ENCODE results near the gene ASPSCR1. TPM values are rescaled to one million over a fixed set of nuclear protein-coding genes. Genes with fewer than 3 reads are reported as not detected.

ASPSCR1 gene
- total RNA-seq, 1 donor from 2014 or later = 30.4 TPM

GRCh38 chr17:82004517-82005455 is 27.4 kb downstream of the ASPSCR1 start:
- H3K36me3 Mint-ChIP-seq (ENCODE audit: low read depth) = no peaks in the 10 kb centered on the region
- no peaks in the 10 kb centered on the region for H3K27me3 Mint-ChIP-seq (ENCODE audit: low read depth)
- DNase-seq (ENCODE audit: low spot score) = no peak
- H3K4me1 Mint-ChIP-seq (ENCODE audit: low read depth) = peaks cover 18% of the 10 kb centered on the region
- no peak overlapping the region for H3K4me3 Mint-ChIP-seq (ENCODE audit: unreplicated experiment)
- H3K27ac Mint-ChIP-seq (ENCODE audit: unreplicated experiment) = no peak overlapping the region
- no peak for TF ChIP-seq CTCF (IDR thresholded peaks at IDR 0.05)
- H3K9me3 Mint-ChIP-seq (ENCODE audit: low read depth) = no peaks in the 10 kb centered on the region

- no peak overlapping the region for H3K4me3 Mint-ChIP-seq (ENCODE audit: unreplicated experiment)
- no peaks in the 10 kb centered on the region for H3K9me3 Mint-ChIP-seq (ENCODE audit: low read depth)
- H3K27ac Mint-ChIP-seq (ENCODE audit: unreplicated experiment) = no peak overlapping the region
These were observed 28.4 kb downstream of the ASPSCR1 start for GRCh38 chr17:82005701-82006348.

GRCh38 chr17:82006468-82007227 is 29.2 kb downstream of the ASPSCR1 start:
- H3K27me3 Mint-ChIP-seq (ENCODE audit: low read depth) = no peaks in the 10 kb centered on the region
- H3K27ac Mint-ChIP-seq (ENCODE audit: unreplicated experiment) = no peak overlapping the region
- H3K4me3 Mint-ChIP-seq (ENCODE audit: unreplicated experiment) = no peak overlapping the region
- DNase-seq (ENCODE audit: low spot score) = no peak
- H3K9me3 Mint-ChIP-seq (ENCODE audit: low read depth) = no peaks in the 10 kb centered on the region
- no peak for TF ChIP-seq CTCF (IDR thresholded peaks at IDR 0.05)
- H3K36me3 Mint-ChIP-seq (ENCODE audit: low read depth) = no peaks in the 10 kb centered on the region
- peaks cover 18% of the 10 kb centered on the region for H3K4me1 Mint-ChIP-seq (ENCODE audit: low read depth)

More at GRCh38 chr17:82005701-82006348, 28.4 kb downstream of the ASPSCR1 start:
- H3K4me1 Mint-ChIP-seq (ENCODE audit: low read depth) = peaks cover 18% of the 10 kb centered on the region
- H3K27me3 Mint-ChIP-seq (ENCODE audit: low read depth) = no peaks in the 10 kb centered on the region
- H3K36me3 Mint-ChIP-seq (ENCODE audit: low read depth) = no peaks in the 10 kb centered on the region
- no peak for DNase-seq (ENCODE audit: low spot score)
- no peak for TF ChIP-seq CTCF (IDR thresholded peaks at IDR 0.05)

GRCh38 chr17:82007228-82007494 is 29.7 kb downstream of the ASPSCR1 start:
- no peaks in the 10 kb centered on the region for H3K36me3 Mint-ChIP-seq (ENCODE audit: low read depth)
- H3K4me3 Mint-ChIP-seq (ENCODE audit: unreplicated experiment) = no peak overlapping the region
- peaks cover 18% of the 10 kb centered on the region for H3K4me1 Mint-ChIP-seq (ENCODE audit: low read depth)
- no peaks in the 10 kb centered on the region for H3K9me3 Mint-ChIP-seq (ENCODE audit: low read depth)
- no peaks in the 10 kb centered on the region for H3K27me3 Mint-ChIP-seq (ENCODE audit: low read depth)
- no peak for DNase-seq (ENCODE audit: low spot score)
- H3K27ac Mint-ChIP-seq (ENCODE audit: unreplicated experiment) = no peak overlapping the region
- TF ChIP-seq CTCF (IDR thresholded peaks at IDR 0.05) = no peak

Measured in chondrocyte (in vitro differentiated cells).